ENCODE data around the gene ZNF146.

ZNF146 gene

GRCh38 chr19:36258028-36258875, 43.3 kb downstream of the ZNF146 start:
- TF ChIP-seq TAF1 (IDR thresholded peaks at IDR 0.05; ENCODE audit: borderline replicate concordance, insufficient read depth, low read length) (no peak), SIN3A (IDR thresholded peaks at IDR 0.05; ENCODE audit: borderline replicate concordance, insufficient read depth, low read length) (no peak), FOXP2 (optimal IDR thresholded peaks at IDR 0.05; ENCODE audit: borderline replicate concordance, extremely low read depth, extremely low read length, insufficient read depth) (no peak), POLR2AphosphoS5 (IDR thresholded peaks at IDR 0.05; ENCODE audit: low read depth, low read length) (no peak), REST (IDR thresholded peaks at IDR 0.05; ENCODE audit: insufficient read depth in 1 of 2, low read depth in 2 of 2, low read length in 2 of 2) (no peak)

GRCh38 chr19:36259211-36259610, 44.3 kb downstream of the ZNF146 start:
- TF ChIP-seq TAF1 (IDR thresholded peaks at IDR 0.05; ENCODE audit: borderline replicate concordance, insufficient read depth, low read length) (no peak), POLR2AphosphoS5 (IDR thresholded peaks at IDR 0.05; ENCODE audit: low read depth, low read length) (no peak), SIN3A (IDR thresholded peaks at IDR 0.05; ENCODE audit: borderline replicate concordance, insufficient read depth, low read length) (no peak), FOXP2 (optimal IDR thresholded peaks at IDR 0.05; ENCODE audit: borderline replicate concordance, extremely low read depth, extremely low read length, insufficient read depth) (no peak), REST (IDR thresholded peaks at IDR 0.05; ENCODE audit: insufficient read depth in 1 of 2, low read depth in 2 of 2, low read length in 2 of 2) (no peak)

- TF ChIP-seq REST (IDR thresholded peaks at IDR 0.05; ENCODE audit: insufficient read depth in 1 of 2, low read depth in 2 of 2, low read length in 2 of 2) (no peak), POLR2AphosphoS5 (IDR thresholded peaks at IDR 0.05; ENCODE audit: low read depth, low read length) (no peak), SIN3A (IDR thresholded peaks at IDR 0.05; ENCODE audit: borderline replicate concordance, insufficient read depth, low read length) (no peak), FOXP2 (optimal IDR thresholded peaks at IDR 0.05; ENCODE audit: borderline replicate concordance, extremely low read depth, extremely low read length, insufficient read depth) (no peak), TAF1 (IDR thresholded peaks at IDR 0.05; ENCODE audit: borderline replicate concordance, insufficient read depth, low read length) (no peak)
These were observed 50.2 kb downstream of the ZNF146 start for GRCh38 chr19:36265064-36265463.

GRCh38 chr19:36265856-36266374, 51.0 kb downstream of the ZNF146 start:
- TF ChIP-seq TAF1 (IDR thresholded peaks at IDR 0.05; ENCODE audit: borderline replicate concordance, insufficient read depth, low read length) (no peak), POLR2AphosphoS5 (IDR thresholded peaks at IDR 0.05; ENCODE audit: low read depth, low read length) (no peak), SIN3A (IDR thresholded peaks at IDR 0.05; ENCODE audit: borderline replicate concordance, insufficient read depth, low read length) (no peak), FOXP2 (optimal IDR thresholded peaks at IDR 0.05; ENCODE audit: borderline replicate concordance, extremely low read depth, extremely low read length, insufficient read depth) (no peak), REST (IDR thresholded peaks at IDR 0.05; ENCODE audit: insufficient read depth in 1 of 2, low read depth in 2 of 2, low read length in 2 of 2) (no peak)
